SK-N-SH (cell line): ENCODE results near the gene UVRAG. TPM values are rescaled to one million over a fixed set of nuclear protein-coding genes. Genes with fewer than 3 reads are reported as not detected.

Experiments used
- CTCF ChIA-PET: fragments of 300-600, 350-600 bp; formaldehyde crosslinking; extraction: SDS; loops from one replicate; lab custom pipeline; 2021; lab: Yijun Ruan, JAX
- POLR2A ChIA-PET: fragments of 350-600 bp; sonication (Branson Sonifier 250); formaldehyde crosslinking; extraction: SDS; loops from one replicate; lab custom pipeline; 2020; ENCODE audit warnings: antibody characterized with exemption, inconsistent platforms; lab: Yijun Ruan, JAX
- DNase-seq: peaks from one replicate; pipeline ENCODE4 v3.0.0; 2012
- H2AFZ ChIP-seq: fragments of 200-600 bp; sonication (generic); 2 replicates; pipeline ENCODE4 v1.8.1; 2016; ENCODE audit warnings: antibody characterized with exemption, mild to moderate bottlenecking, low read depth
- H3F3A ChIP-seq: fragments of 200-600 bp; sonication (generic); replicated peaks from 2 replicates; pipeline ENCODE3; 2016; ENCODE audit warnings: antibody characterized with exemption, mild to moderate bottlenecking; ENCODE audit not compliant: insufficient read depth
- H3K27ac ChIP-seq, 2 experiments: fragments of 200-500 bp in 1 of 2; fragments of 200-600 bp in 1 of 2; sonication (Bioruptor generic) in 1 of 2; sonication (generic), shearing (Covaris generic) in 1 of 2; 2 replicates each; pipeline versions ENCODE4 v1.5.1 to v1.6.1; 2014 to 2016; ENCODE audit warnings: low read depth in 2 of 2, inconsistent platforms in 1 of 2, low read length in 1 of 2, mild to moderate bottlenecking in 1 of 2, mixed read lengths in 1 of 2
- H3K27me3 ChIP-seq: fragments of 200-600 bp; sonication (generic), shearing (Covaris generic); 2 replicates; pipeline ENCODE4 v1.6.1; 2016; ENCODE audit warnings: mixed run types; ENCODE audit not compliant: insufficient read depth
- H3K36me3 ChIP-seq, 2 experiments: fragments of 200-500 bp in 1 of 2; fragments of 200-600 bp in 1 of 2; sonication (Bioruptor generic) in 1 of 2; sonication (generic) in 1 of 2; replicated peaks in 1 of 2; 2 replicates each; pipeline versions ENCODE3 to v1.5.1; 2014 to 2016; ENCODE audit warnings: low read length in 1 of 2, mild to moderate bottlenecking in 1 of 2; ENCODE audit not compliant: insufficient read depth in 2 of 2, control insufficient read depth in 1 of 2
- H3K4me1 ChIP-seq, 2 experiments: fragments of 200-500 bp in 1 of 2; fragments of 200-600 bp in 1 of 2; sonication (Bioruptor generic) in 1 of 2; sonication (generic), shearing (Covaris generic) in 1 of 2; 2 replicates each; pipeline versions ENCODE4 v1.5.1 to v1.6.1; 2014 to 2016; ENCODE audit warnings: low read depth in 1 of 2, low read length in 1 of 2, mixed run types in 1 of 2; ENCODE audit not compliant: insufficient read depth in 2 of 2, control insufficient read depth in 1 of 2
- H3K4me2 ChIP-seq: fragments of 200-600 bp; sonication (generic), shearing (Covaris generic); 2 replicates; pipeline ENCODE4 v1.6.1; 2017; ENCODE audit warnings: mixed run types
- H3K4me3 ChIP-seq, 2 experiments: fragments of 200-500 bp in 1 of 2; fragments of 200-600 bp in 1 of 2; sonication (Bioruptor generic) in 1 of 2; sonication (generic), shearing (Covaris generic) in 1 of 2; 2 replicates each; pipeline versions ENCODE4 v1.5.1 to v1.8.1; 2014 to 2016; ENCODE audit warnings: low read depth in 2 of 2, inconsistent platforms in 1 of 2, low read length in 1 of 2, mild to moderate bottlenecking in 1 of 2, mixed read lengths in 1 of 2, moderate library complexity in 1 of 2
- H3K79me2 ChIP-seq: fragments of 200-600 bp; sonication (generic); 2 replicates; pipeline ENCODE4 v1.8.1; 2017; ENCODE audit warnings: mild to moderate bottlenecking; ENCODE audit not compliant: insufficient read depth
- H3K9ac ChIP-seq: fragments of 200-600 bp; sonication (generic); 2 replicates; pipeline ENCODE4 v1.6.1; 2017; ENCODE audit warnings: mixed run types
- H3K9me2 ChIP-seq: fragments of 200-600 bp; sonication (generic); 2 replicates; pipeline ENCODE4 v1.6.1; 2017; ENCODE audit warnings: mixed run types
- H3K9me3 ChIP-seq: fragments of 200-600 bp; sonication (generic); 2 replicates; pipeline ENCODE4 v1.6.1; 2017; ENCODE audit warnings: mixed run types, mild to moderate bottlenecking, moderate library complexity
- H4K20me1 ChIP-seq: fragments of 200-600 bp; sonication (generic); 2 replicates; pipeline ENCODE4 v1.6.1; 2017; ENCODE audit warnings: mild to moderate bottlenecking, mixed run types; ENCODE audit not compliant: insufficient read depth
- CTCF ChIP-seq: fragments of 200-600 bp; sonication (generic); IDR thresholded peaks from 2 replicates; pipeline ENCODE4 v1.6.1; 2017; ENCODE audit warnings: antibody characterized with exemption, mild to moderate bottlenecking, moderate library complexity
- ELF1 ChIP-seq: IDR thresholded peaks from 2 replicates; pipeline ENCODE4 v1.4.0; 2012
- EP300 ChIP-seq, 2 experiments: IDR thresholded peaks; 2 replicates each; pipeline versions ENCODE4 v1.4.0 to v1.6.1; 2012; ENCODE audit warnings: borderline replicate concordance in 1 of 2, low read depth in 1 of 2, low read length in 1 of 2
- EZH2phosphoT487 ChIP-seq: fragments of 200-600 bp; sonication (generic); IDR thresholded peaks from 2 replicates; pipeline ENCODE4 v1.6.1; 2017; ENCODE audit warnings: low read depth, mixed run types, mild to moderate bottlenecking, antibody characterized with exemption, moderate library complexity, borderline replicate concordance
- FOXJ3 ChIP-seq: sonication (generic); formaldehyde crosslinking; IDR thresholded peaks from 2 replicates; pipeline ENCODE4 v1.5.1; 2020; ENCODE audit warnings: mild to moderate bottlenecking, missing genetic modification reagents
- NFIC ChIP-seq: IDR thresholded peaks from 2 replicates; pipeline ENCODE4 v1.4.0; 2012; ENCODE audit warnings: borderline replicate concordance
- NRF1 ChIP-seq: IDR thresholded peaks from 2 replicates; pipeline ENCODE4 v1.6.1; 2012; ENCODE audit warnings: low read depth, mild to moderate bottlenecking, low read length
- PBX3 ChIP-seq: IDR thresholded peaks from 2 replicates; pipeline ENCODE4; 2012
- RAD21 ChIP-seq: IDR thresholded peaks from 2 replicates; pipeline ENCODE4 v1.6.1; 2012; ENCODE audit warnings: mild to moderate bottlenecking, low read length
- RCOR1 ChIP-seq: fragments of 150-350 bp; IDR thresholded peaks from 2 replicates; pipeline ENCODE4 v1.6.1; 2017; ENCODE audit warnings: antibody characterized with exemption, low read length
- REST ChIP-seq: IDR thresholded peaks from 2 replicates; pipeline ENCODE4 v1.6.1; 2012; ENCODE audit warnings: mild to moderate bottlenecking, low read depth, low read length, moderate library complexity
- RFX5 ChIP-seq: IDR thresholded peaks from 2 replicates; pipeline ENCODE4 v1.6.1; 2012; ENCODE audit warnings: mild to moderate bottlenecking, improper control_type of control experiment, low read length
- RXRA ChIP-seq: IDR thresholded peaks from 2 replicates; pipeline ENCODE4 v1.4.0; 2012; ENCODE audit warnings: low read depth, mild to moderate bottlenecking, borderline replicate concordance
- SIN3A ChIP-seq: IDR thresholded peaks from 2 replicates; pipeline ENCODE4 v1.6.1; 2012; ENCODE audit warnings: low read depth, mild to moderate bottlenecking, low read length, moderate library complexity, borderline replicate concordance
- SMC3 ChIP-seq: IDR thresholded peaks from 2 replicates; pipeline ENCODE4 v1.6.1; 2012; ENCODE audit warnings: low read depth, low read length, improper control_type of control experiment
- TCF12 ChIP-seq: IDR thresholded peaks from 2 replicates; pipeline ENCODE4 v1.4.0; 2012
- USF1 ChIP-seq: IDR thresholded peaks from 2 replicates; pipeline ENCODE4 v1.4.0; 2012; ENCODE audit warnings: low read depth, borderline replicate concordance
- YY1 ChIP-seq: IDR thresholded peaks from 2 replicates; pipeline ENCODE4 v1.4.0; 2012; ENCODE audit warnings: low read depth, mild to moderate bottlenecking
- ZBTB33 ChIP-seq: IDR thresholded peaks from 2 replicates; pipeline ENCODE4 v1.4.0; 2012; ENCODE audit warnings: low read depth, borderline replicate concordance
- WGBS: methylation state at CpG from one replicate; pipeline ENCODE4 v1.1.6; 2017; ENCODE audit warnings: low lambda C conversion rate; 5-methylcytosine and 5-hydroxymethylcytosine counted together
- polyA plus RNA-seq, 3 experiments: library from polyadenylated mRNA; depleted of rRNA; stranded (reverse); fragments of >200 nt; gene quantifications; 2 replicates each; pipeline ENCODE4 v1.2.3, GENCODE V29; 2012

Gene UVRAG
- polyA plus RNA-seq, 1 of the 3 experiments (the other 2 are of a cell fraction): 5.8 TPM

- H3K36me3 ChIP-seq: peaks cover 3% of the 10 kb centered on the region in 2 experiments
- TF ChIP-seq USF1 (no peak), RAD21 (no peak), RFX5 (no peak)
These were observed 101.9 kb downstream of the UVRAG start for GRCh38 chr11:75916882-75917281.

GRCh38 chr11:75918331-75918730, 103.3 kb downstream of the UVRAG start:
- no peak overlapping the region for H3K27ac ChIP-seq
- H3K27me3 ChIP-seq: no peaks in the 10 kb centered on the region
- no peaks in the 10 kb centered on the region for H3F3A ChIP-seq
- H2AFZ ChIP-seq: no peak overlapping the region
- H4K20me1 ChIP-seq: no peaks in the 10 kb centered on the region
- CTCF ChIA-PET: interaction anchor here (0.7 to 2.8 kb wide), 3 partner anchors 22 to 1375 kb away, joined by 3 to 13 read pairs (median 4); no protein-coding TSS in a partner anchor
- H3K36me3 ChIP-seq: peaks cover 0 to 3% of the 10 kb centered on the region in 2 experiments
- no peaks in the 10 kb centered on the region for H3K9me3 ChIP-seq
- no peak for DNase-seq
- WGBS: 97% methylated on average over 7 of the region's 7 CpGs
- H3K4me1 ChIP-seq: peaks cover 2 to 4% of the 10 kb centered on the region in 2 experiments; a peak in 3 of 4 replicates
- H3K9me2 ChIP-seq: no peaks in the 10 kb centered on the region
- H3K9ac ChIP-seq: no peak overlapping the region
- H3K4me3 ChIP-seq: no peak overlapping the region
- H3K79me2 ChIP-seq: no peaks in the 10 kb centered on the region
- POLR2A ChIA-PET: no interaction called here
- no peak overlapping the region for H3K4me2 ChIP-seq
- TF ChIP-seq RFX5 (no peak), REST (no peak), NFIC (no peak), SIN3A (no peak), ELF1 (no peak), PBX3 (no peak), CTCF (no peak), EZH2phosphoT487 (no peak), ZBTB33 (no peak), RXRA (no peak), TCF12 (no peak), RCOR1 (no peak), FOXJ3 (CRISPR knock-in tag) (no peak), NRF1 (no peak), SMC3 (no peak), EP300 (IDR thresholded peaks at IDR 0.05; ENCODE audit: borderline replicate concordance in 1 of 2, low read depth in 1 of 2, low read length in 1 of 2) (no peak), YY1 (no peak)

More at GRCh38 chr11:75916882-75917281, 101.9 kb downstream of the UVRAG start:
- Histone ChIP-seq H3K27ac (no peak overlapping the region), H3F3A (no peaks in the 10 kb centered on the region), H3K4me3 (no peak overlapping the region), H3K27me3 (no peaks in the 10 kb centered on the region), H3K79me2 (no peaks in the 10 kb centered on the region), H3K4me2 (no peak overlapping the region), H3K4me1 (peaks cover 2 to 4% of the 10 kb centered on the region in 2 experiments; a peak in 3 of 4 replicates), H3K9me2 (no peaks in the 10 kb centered on the region), H4K20me1 (no peaks in the 10 kb centered on the region), H3K9me3 (no peaks in the 10 kb centered on the region), H2AFZ (no peak overlapping the region), H3K9ac (no peak overlapping the region)
- ChIA-PET CTCF (interaction anchor here (0.5 to 2.8 kb wide), 4 partner anchors 20 to 596 kb away, joined by 3 to 13 read pairs (median 4); no protein-coding TSS in a partner anchor), POLR2A (no interaction called here)
- 95% methylated on average over 1 of the region's 1 CpG for WGBS
- no peak for DNase-seq
